Testis (tissue), 3 donors: ENCODE data around the gene CEP162. TPM values are rescaled to one million over a fixed set of nuclear protein-coding genes. Genes with fewer than 3 reads are reported as not detected.

Experiments used
- DNase-seq: peaks from one replicate; pipeline ENCODE4 v3.0.0-alpha.2; 2019
- H3K27ac ChIP-seq, 2 donors: fragments of 200-600 bp; sonication (generic); one replicate each; pipeline ENCODE4 v1.5.1; 2019
- H3K27me3 ChIP-seq: fragments of 200-600 bp; sonication (generic); one replicate; pipeline ENCODE4 v1.5.1; 2019
- H3K36me3 ChIP-seq: fragments of 200-600 bp; sonication (generic); one replicate; pipeline ENCODE4 v1.5.1; 2017; ENCODE audit warnings: low read depth; ENCODE audit errors: missing control alignments
- H3K4me1 ChIP-seq: fragments of 200-600 bp; sonication (generic); one replicate; pipeline ENCODE4 v1.5.1; 2019
- H3K4me3 ChIP-seq, 2 donors: fragments of 200-600 bp; sonication (generic); one replicate each; pipeline ENCODE4 v1.5.1; 2017 to 2019
- H3K9me3 ChIP-seq: fragments of 200-600 bp; sonication (generic); one replicate; pipeline ENCODE4 v1.5.1; 2017
- POLR2A ChIP-seq: fragments of 450-650 bp; IDR thresholded peaks from one replicate; pipeline ENCODE4 v1.6.1; 2017; ENCODE audit warnings: antibody characterized with exemption, mild to moderate bottlenecking, moderate library complexity
- WGBS, 2 donors: methylation state at CpG; one replicate each; pipeline ENCODE4 v1.1.5; 2018; 5-methylcytosine and 5-hydroxymethylcytosine counted together
- intact Hi-C: fragments of 100-400 bp; cut with DNase I; formaldehyde crosslinking; loops from one replicate; pipeline ENCODE4 v1.15.1; 2023; ENCODE audit warnings: low total_unique reads
- polyA plus RNA-seq: library from polyadenylated mRNA; stranded (reverse); fragments of 350-450 nt; fragmentation: Illumina TruSeq; extraction: RNeasy Lipid Tissue Mini Kit (QIAGEN cat#74804); gene quantifications from one replicate; pipeline ENCODE4 v1.2.3, GENCODE V29; 2014; ENCODE audit warnings: low read depth, low replicate concordance; ENCODE audit not compliant: insufficient read depth
- total RNA-seq, 2 donors: library from RNA; depleted of rRNA; stranded (reverse); fragments of >200 nt; gene quantifications; one replicate each; pipeline ENCODE4 v1.2.3, GENCODE V29; 2016
- TF ChIP-seq, protein P1 (sequence below), 3 experiments: fragments of 450-650 bp in 2 of 3; fragments of 200-600 bp in 1 of 3; sonication (generic) in 1 of 3; IDR thresholded peaks; one replicate each; pipeline ENCODE4 v1.5.1; 2016 to 2019; ENCODE audit warnings: antibody characterized with exemption in 3 of 3, mild to moderate bottlenecking in 2 of 3, moderate library complexity in 1 of 3

Gene CEP162
- total and polyA plus RNA-seq, 3 donors from 2014 or later, result 8.6 to 36.0 (median 20.3) TPM

DNA sequence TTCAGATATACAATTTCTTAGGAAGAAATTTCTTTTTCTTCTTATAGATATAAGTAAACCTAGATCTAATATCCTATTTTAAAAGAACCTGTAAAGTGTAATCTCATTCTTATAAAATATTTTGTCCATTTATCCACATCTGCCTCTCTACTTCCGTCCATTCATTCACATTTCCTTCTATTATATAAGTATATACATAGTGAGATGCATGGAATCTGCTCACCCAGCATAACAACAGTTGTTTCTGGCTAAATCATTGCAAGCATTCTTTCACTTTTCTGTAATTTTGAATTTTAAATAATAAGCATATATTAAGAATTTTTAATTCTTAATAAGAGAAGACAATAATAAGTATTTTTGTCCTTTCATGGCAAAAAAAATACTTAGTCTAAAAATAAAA is 45.4 kb downstream of the CEP162 start:
- Histone ChIP-seq H3K27ac (no peak overlapping the region), H3K4me1 (no peaks in the 10 kb centered on the region), H3K4me3 (no peak overlapping the region), H3K9me3 (no peaks in the 10 kb centered on the region), H3K27me3 (no peaks in the 10 kb centered on the region), H3K36me3 (no peaks in the 10 kb centered on the region)
- DNase-seq, result no peak
- WGBS, 2 donors, result 82 to 87% methylated on average over 1 of the region's 1 CpG
- intact Hi-C loops, result no loop called here
- no peak for TF ChIP-seq POLR2A
- TF ChIP-seq, protein P1, sequence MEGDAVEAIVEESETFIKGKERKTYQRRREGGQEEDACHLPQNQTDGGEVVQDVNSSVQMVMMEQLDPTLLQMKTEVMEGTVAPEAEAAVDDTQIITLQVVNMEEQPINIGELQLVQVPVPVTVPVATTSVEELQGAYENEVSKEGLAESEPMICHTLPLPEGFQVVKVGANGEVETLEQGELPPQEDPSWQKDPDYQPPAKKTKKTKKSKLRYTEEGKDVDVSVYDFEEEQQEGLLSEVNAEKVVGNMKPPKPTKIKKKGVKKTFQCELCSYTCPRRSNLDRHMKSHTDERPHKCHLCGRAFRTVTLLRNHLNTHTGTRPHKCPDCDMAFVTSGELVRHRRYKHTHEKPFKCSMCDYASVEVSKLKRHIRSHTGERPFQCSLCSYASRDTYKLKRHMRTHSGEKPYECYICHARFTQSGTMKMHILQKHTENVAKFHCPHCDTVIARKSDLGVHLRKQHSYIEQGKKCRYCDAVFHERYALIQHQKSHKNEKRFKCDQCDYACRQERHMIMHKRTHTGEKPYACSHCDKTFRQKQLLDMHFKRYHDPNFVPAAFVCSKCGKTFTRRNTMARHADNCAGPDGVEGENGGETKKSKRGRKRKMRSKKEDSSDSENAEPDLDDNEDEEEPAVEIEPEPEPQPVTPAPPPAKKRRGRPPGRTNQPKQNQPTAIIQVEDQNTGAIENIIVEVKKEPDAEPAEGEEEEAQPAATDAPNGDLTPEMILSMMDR (IDR thresholded peaks at IDR 0.05), result no peak

DNA sequence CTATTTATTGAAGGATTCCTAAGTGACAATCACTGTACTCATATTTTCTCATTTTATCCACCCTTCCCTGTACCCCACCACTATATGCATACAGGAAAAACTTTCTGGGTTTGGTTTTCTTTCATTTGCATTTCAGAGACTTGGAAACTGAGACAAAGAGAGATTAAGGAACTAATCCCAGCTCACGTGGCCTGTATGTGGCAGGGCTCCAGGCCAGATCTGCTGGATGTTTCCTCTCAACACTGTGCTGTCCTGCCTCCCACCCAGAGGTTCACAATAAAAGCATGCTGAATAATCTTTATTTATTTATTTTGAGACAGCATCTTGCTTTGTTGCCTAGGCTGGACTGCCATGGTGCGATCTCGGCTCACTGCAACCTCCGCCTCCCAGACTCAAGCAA is 50.2 kb downstream of the CEP162 start:
- DNase-seq, result no peak
- Histone ChIP-seq H3K4me3 (no peak overlapping the region), H3K27me3 (no peaks in the 10 kb centered on the region), H3K27ac (no peak overlapping the region), H3K36me3 (no peaks in the 10 kb centered on the region), H3K4me1 (no peaks in the 10 kb centered on the region), H3K9me3 (no peaks in the 10 kb centered on the region)
- intact Hi-C loops, result no loop called here
- WGBS, 2 donors, result 80 to 91% methylated on average over 4 of the region's 4 CpGs
- TF ChIP-seq, protein P1 (IDR thresholded peaks at IDR 0.05), result no peak
- TF ChIP-seq POLR2A, result no peak

DNA sequence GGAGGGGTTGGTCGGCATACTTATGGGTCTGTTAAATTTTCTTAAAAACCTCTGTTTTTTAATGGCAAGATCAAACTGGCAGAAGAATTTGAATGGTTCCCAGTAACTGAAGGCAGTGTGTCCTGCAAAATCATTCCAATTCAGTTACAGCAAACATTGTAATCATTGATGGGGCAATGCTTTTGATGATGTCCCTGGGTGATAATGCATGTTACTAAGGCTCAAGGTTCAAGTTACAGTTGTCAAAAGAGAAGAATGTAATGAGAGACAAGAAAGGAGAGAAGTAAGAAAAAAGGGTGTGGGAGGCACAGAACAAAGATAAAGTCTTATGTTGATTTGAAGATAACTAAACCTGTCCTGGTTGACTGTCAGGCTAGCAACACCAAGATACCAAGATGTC is 54.9 kb downstream of the CEP162 start:
- H3K9me3 ChIP-seq, result no peaks in the 10 kb centered on the region
- TF ChIP-seq POLR2A, result no peak
- TF ChIP-seq, protein P1 (IDR thresholded peaks at IDR 0.05), result no peak
- no peaks in the 10 kb centered on the region for H3K27me3 ChIP-seq
- no peaks in the 10 kb centered on the region for H3K36me3 ChIP-seq
- no peak overlapping the region for H3K4me3 ChIP-seq
- no peak for DNase-seq
- no peak overlapping the region for H3K27ac ChIP-seq
- 85 to 91% methylated on average over 1 of the region's 1 CpG for WGBS, 2 donors
- H3K4me1 ChIP-seq, result no peaks in the 10 kb centered on the region
- intact Hi-C loops, result no loop called here

DNA sequence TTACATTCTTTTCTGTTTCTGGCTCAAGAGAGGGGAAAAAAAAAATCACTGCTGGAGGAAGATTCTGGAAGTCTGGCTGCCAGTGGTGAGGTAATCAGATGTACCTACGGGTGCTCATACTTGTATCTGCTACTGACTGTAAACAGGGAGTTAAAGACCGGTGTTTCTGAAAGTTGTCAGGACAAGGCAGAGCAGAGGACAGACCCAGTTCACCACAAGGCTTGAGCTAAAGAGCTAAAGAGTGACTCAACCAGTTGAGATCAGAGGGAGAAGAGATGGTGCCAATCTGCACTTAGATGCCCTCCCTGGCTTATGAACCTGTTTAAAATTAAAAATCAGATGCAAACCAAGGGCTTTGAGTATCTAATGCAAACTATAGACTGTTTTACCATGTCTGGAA is 55.4 kb downstream of the CEP162 start:
- H3K4me3 ChIP-seq, result no peak overlapping the region
- no peaks in the 10 kb centered on the region for H3K27me3 ChIP-seq
- H3K9me3 ChIP-seq, result no peaks in the 10 kb centered on the region
- TF ChIP-seq, protein P1 (IDR thresholded peaks at IDR 0.05), result no peak
- no peak for TF ChIP-seq POLR2A
- no peak for DNase-seq
- intact Hi-C loops, result no loop called here
- H3K27ac ChIP-seq, result no peak overlapping the region
- no peaks in the 10 kb centered on the region for H3K36me3 ChIP-seq
- H3K4me1 ChIP-seq, result no peaks in the 10 kb centered on the region
- 92 to 100% methylated on average over 2 of the region's 2 CpGs for WGBS, 2 donors

DNA sequence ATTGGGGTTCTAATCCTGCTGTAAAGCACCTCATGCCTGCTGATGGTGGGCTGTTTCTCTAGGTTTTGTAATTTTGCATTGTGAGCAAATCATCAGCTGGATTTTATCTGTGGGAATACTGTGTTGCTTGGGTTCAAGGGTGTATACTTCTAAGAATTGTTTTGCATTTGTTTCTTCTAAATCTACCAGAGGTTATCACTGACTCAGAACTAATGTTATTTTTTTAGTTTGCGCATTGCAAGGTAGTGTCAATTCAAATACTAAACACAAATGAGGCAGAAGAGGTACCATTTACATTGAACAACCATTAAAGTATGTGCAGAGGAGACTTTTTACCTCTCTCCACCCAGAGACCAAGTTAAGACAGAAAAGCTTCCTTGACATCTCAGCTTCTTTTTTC is 60.0 kb downstream of the CEP162 start:
- intact Hi-C loops, result no loop called here
- no peak for DNase-seq
- H3K27ac ChIP-seq, result no peak overlapping the region
- no peaks in the 10 kb centered on the region for H3K27me3 ChIP-seq
- WGBS, 2 donors, result 94 to 100% methylated on average over 1 of the region's 1 CpG
- H3K9me3 ChIP-seq, result no peaks in the 10 kb centered on the region
- TF ChIP-seq POLR2A, result no peak
- TF ChIP-seq, protein P1 (IDR thresholded peaks at IDR 0.05), result no peak
- no peaks in the 10 kb centered on the region for H3K36me3 ChIP-seq
- no peaks in the 10 kb centered on the region for H3K4me1 ChIP-seq
- no peak overlapping the region for H3K4me3 ChIP-seq
